WTC11 (cell line): ENCODE results near the gene IGSF5. TPM values are rescaled to one million over a fixed set of nuclear protein-coding genes. Genes with fewer than 3 reads are reported as not detected.

Experiments used
- ATAC-seq: fragments of 200-7000 bp; cut with Tn5 transposase; 2 replicates; pipeline ENCODE4 v1.10.0; 2021; ENCODE audit warnings: mild to moderate bottlenecking, moderate library complexity
- CTCF ChIA-PET: fragments of 300-600 bp; sonication (Branson Sonifier 250); formaldehyde crosslinking; loops from one replicate; lab custom pipeline; 2021; ENCODE audit warnings: antibody characterized with exemption; lab: Charles Lee
- POLR2A ChIA-PET: fragments of 350-600 bp; sonication (Branson Sonifier 250); formaldehyde crosslinking; loops from one replicate; lab custom pipeline; 2021; ENCODE audit warnings: antibody characterized with exemption; lab: Charles Lee
- DNase-seq: peaks from one replicate; pipeline ENCODE4 v3.0.0; 2021; ENCODE audit warnings: low spot score
- H3K27ac Mint-ChIP-seq: 2 replicates; pipeline ENCODE4 v1.8.0; 2021; ENCODE audit warnings: mixed read lengths
- H3K27me3 Mint-ChIP-seq: 2 replicates; pipeline ENCODE4 v1.8.0; 2021; ENCODE audit warnings: low read depth, mild to moderate bottlenecking, moderate library complexity, mixed read lengths
- H3K36me3 Mint-ChIP-seq: 2 replicates; pipeline ENCODE4 v1.8.0; 2021; ENCODE audit warnings: mixed read lengths
- H3K4me1 Mint-ChIP-seq: 2 replicates; pipeline ENCODE4 v1.8.0; 2022; ENCODE audit warnings: mixed read lengths
- H3K4me3 Mint-ChIP-seq: 2 replicates; pipeline ENCODE4 v1.8.0; 2021; ENCODE audit warnings: mild to moderate bottlenecking, moderate library complexity, mixed read lengths
- H3K9me3 Mint-ChIP-seq: 2 replicates; pipeline ENCODE4 v1.8.0; 2021; ENCODE audit warnings: mixed read lengths
- AFF4 ChIP-seq: sonication (generic); formaldehyde crosslinking; IDR thresholded peaks from 2 replicates; pipeline ENCODE4 v1.8.1; 2023; ENCODE audit warnings: mild to moderate bottlenecking, missing genetic modification reagents, borderline replicate concordance
- CREB1 ChIP-seq: sonication (generic); formaldehyde crosslinking; IDR thresholded peaks from 2 replicates; pipeline ENCODE4 v1.8.0; 2023; ENCODE audit warnings: mild to moderate bottlenecking, missing genetic modification reagents
- CREM ChIP-seq: sonication (generic); formaldehyde crosslinking; IDR thresholded peaks from 2 replicates; pipeline ENCODE4 v1.8.1; 2022; ENCODE audit warnings: mild to moderate bottlenecking, missing genetic modification reagents, moderate library complexity
- ETV6 ChIP-seq: sonication (generic); formaldehyde crosslinking; IDR thresholded peaks from 2 replicates; pipeline ENCODE4 v1.8.1; 2022; ENCODE audit warnings: mild to moderate bottlenecking, missing genetic modification reagents
- FOXK1 ChIP-seq: sonication (generic); formaldehyde crosslinking; IDR thresholded peaks from 2 replicates; pipeline ENCODE4 v1.8.0; 2022; ENCODE audit warnings: mild to moderate bottlenecking, moderate library complexity, missing genetic modification reagents
- FOXP1 ChIP-seq: sonication (generic); formaldehyde crosslinking; IDR thresholded peaks from 2 replicates; pipeline ENCODE4 v1.8.0; 2022; ENCODE audit warnings: missing genetic modification reagents, mild to moderate bottlenecking, moderate library complexity, borderline replicate concordance
- GABPB1 ChIP-seq: sonication (generic); formaldehyde crosslinking; IDR thresholded peaks from 2 replicates; pipeline ENCODE4 v1.8.1; 2023; ENCODE audit warnings: mild to moderate bottlenecking, missing genetic modification reagents
- HMGA2 ChIP-seq: fragments of 250-450 bp; sonication (Bioruptor Pico); IDR thresholded peaks from 2 replicates; pipeline ENCODE4 v1.4.0; 2021; ENCODE audit warnings: mild to moderate bottlenecking, moderate library complexity
- JAZF1 ChIP-seq: fragments of 250-450 bp; sonication (Bioruptor Pico); IDR thresholded peaks from 2 replicates; pipeline ENCODE4 v1.9.0; 2021; ENCODE audit warnings: moderate library complexity, mild to moderate bottlenecking, inconsistent platforms
- MLX ChIP-seq: sonication (generic); formaldehyde crosslinking; IDR thresholded peaks from 2 replicates; pipeline ENCODE4 v1.8.1; 2023; ENCODE audit warnings: mild to moderate bottlenecking, missing genetic modification reagents, moderate library complexity
- MYBL2 ChIP-seq: sonication (generic); formaldehyde crosslinking; IDR thresholded peaks from 2 replicates; pipeline ENCODE4 v1.8.1; 2023; ENCODE audit warnings: mild to moderate bottlenecking, moderate library complexity, missing genetic modification reagents
- NFE2L1 ChIP-seq: sonication (generic); formaldehyde crosslinking; IDR thresholded peaks from 2 replicates; pipeline ENCODE4 v1.8.1; 2023; ENCODE audit warnings: missing genetic modification reagents
- NR1H2 ChIP-seq: sonication (generic); formaldehyde crosslinking; IDR thresholded peaks from 2 replicates; pipeline ENCODE4 v1.9.0; 2021; ENCODE audit warnings: mild to moderate bottlenecking, moderate library complexity, missing genetic modification reagents
- NR3C1 ChIP-seq: sonication (generic); formaldehyde crosslinking; conservative IDR thresholded peaks from 2 replicates; pipeline ENCODE4 v1.8.1; 2023; ENCODE audit warnings: low read depth, mild to moderate bottlenecking, missing genetic modification reagents
- PREB ChIP-seq: sonication (generic); formaldehyde crosslinking; IDR thresholded peaks from 2 replicates; pipeline ENCODE4 v1.8.1; 2022; ENCODE audit warnings: mild to moderate bottlenecking, missing genetic modification reagents, moderate library complexity, borderline replicate concordance
- STAT6 ChIP-seq: sonication (generic); formaldehyde crosslinking; conservative IDR thresholded peaks from 2 replicates; pipeline ENCODE4 v1.8.1; 2023; ENCODE audit warnings: mild to moderate bottlenecking, low read depth, missing genetic modification reagents, moderate library complexity
- TCF7 ChIP-seq: sonication (generic); formaldehyde crosslinking; IDR thresholded peaks from 2 replicates; pipeline ENCODE4 v1.8.0; 2022; ENCODE audit warnings: mild to moderate bottlenecking, low read depth, missing genetic modification reagents, moderate library complexity
- TEAD1 ChIP-seq: sonication (generic); formaldehyde crosslinking; IDR thresholded peaks from 2 replicates; pipeline ENCODE4 v1.8.0; 2022; ENCODE audit warnings: mild to moderate bottlenecking, missing genetic modification reagents
- USF2 ChIP-seq: sonication (generic); formaldehyde crosslinking; IDR thresholded peaks from 2 replicates; pipeline ENCODE4 v1.8.1; 2023; ENCODE audit warnings: mild to moderate bottlenecking, missing genetic modification reagents, moderate library complexity
- ZMAT4 ChIP-seq: fragments of 250-450 bp; sonication (Bioruptor Pico); IDR thresholded peaks from 2 replicates; pipeline ENCODE4 v1.9.0; 2021; ENCODE audit warnings: mild to moderate bottlenecking
- ZNF219 ChIP-seq: sonication (generic); formaldehyde crosslinking; IDR thresholded peaks from 2 replicates; pipeline ENCODE4 v1.8.0; 2023; ENCODE audit warnings: missing genetic modification reagents, mild to moderate bottlenecking, borderline replicate concordance
- ZNF396 ChIP-seq: fragments of 250-450 bp; sonication (Bioruptor Pico); IDR thresholded peaks from 2 replicates; pipeline ENCODE4 v1.8.0; 2021; ENCODE audit warnings: mild to moderate bottlenecking, moderate library complexity, borderline replicate concordance
- total RNA-seq: library from RNA; stranded (reverse); gene quantifications from 3 replicates; pipeline ENCODE4 v1.2.3, GENCODE V29; 2021

IGSF5 gene
- total RNA-seq, 1 experiment from 2014 or later: 3.6 TPM

GRCh38 chr21:39712976-39713375, 32.0 kb upstream of the IGSF5 start:
- Mint-ChIP-seq H3K27me3 (no peaks in the 10 kb centered on the region; the same call in 1 of the 2 replicates), H3K36me3 (peaks cover 40% of the 10 kb centered on the region)
- ATAC-seq: peak; percentile 69
- CTCF ChIA-PET: interaction anchor here (1.0 to 2.2 kb wide), 4 partner anchors 34 to 408 kb away, joined by 3 to 12 read pairs (median 5); no protein-coding TSS in a partner anchor
- no peak for TF ChIP-seq ZMAT4
- no peak for TF ChIP-seq HMGA2
- no peak for TF ChIP-seq STAT6
- TF ChIP-seq NR3C1: no peak
- TF ChIP-seq FOXK1: no peak
- no peak for TF ChIP-seq AFF4
- no peak for TF ChIP-seq CREB1 (CRISPR knock-in tag)
- TF ChIP-seq, all 79 proteins: peak for 0
- H3K4me3 Mint-ChIP-seq: no peak overlapping the region
- POLR2A ChIA-PET: no interaction called here
- H3K27ac Mint-ChIP-seq: peak overlapping the region; percentile 76; the same call in 1 of the 2 replicates
- peak; percentile 38 for DNase-seq
- H3K9me3 Mint-ChIP-seq: peaks cover 11% of the 10 kb centered on the region
- H3K4me1 Mint-ChIP-seq: peaks cover 31% of the 10 kb centered on the region

GRCh38 chr21:39713905-39714304, 31.1 kb upstream of the IGSF5 start:
- TF ChIP-seq NFE2L1 (no peak), NR1H2 (no peak), ZNF219 (CRISPR knock-in tag) (no peak), CREM (CRISPR knock-in tag) (no peak), ETV6 (no peak), TEAD1 (CRISPR knock-in tag) (no peak), JAZF1 (CRISPR knock-in tag) (no peak), PREB (CRISPR knock-in tag) (no peak), USF2 (CRISPR knock-in tag) (no peak), NR3C1 (no peak), FOXP1 (CRISPR knock-in tag) (no peak), ZNF396 (CRISPR knock-in tag) (no peak), MLX (CRISPR knock-in tag) (no peak), TCF7 (no peak), GABPB1 (CRISPR knock-in tag) (no peak), STAT6 (no peak), CREB1 (CRISPR knock-in tag) (no peak), MYBL2 (CRISPR knock-in tag) (no peak)
- ChIA-PET CTCF (interaction anchor here (1.1 to 2.2 kb wide), 3 partner anchors 35 to 407 kb away, joined by 3 to 12 read pairs (median 7); no protein-coding TSS in a partner anchor), POLR2A (no interaction called here)
- Mint-ChIP-seq H3K4me3 (no peak overlapping the region), H3K27ac (peak overlapping the region; percentile 73; the same call in 1 of the 2 replicates), H3K27me3 (no peaks in the 10 kb centered on the region; the same call in 1 of the 2 replicates), H3K36me3 (peaks cover 40% of the 10 kb centered on the region), H3K4me1 (peaks cover 23% of the 10 kb centered on the region), H3K9me3 (peaks cover 13% of the 10 kb centered on the region)
- ATAC-seq (no peak), DNase-seq (no peak)
